GM18507 (cell line): Measurements from ENCODE around the gene XAGE2.
"Not testable (repeated sequence)": the region's sequence is repeated elsewhere in the genome, so short reads cannot be mapped to it uniquely, and the experiment has no call there.

Experiments
- DNase-seq: peaks from one replicate; pipeline ENCODE4 v3.0.0; 2011; ENCODE audit warnings: low read depth; ENCODE audit not compliant: insufficient read length; ENCODE audit errors: extremely low spot score
- FAIRE-seq: peaks from 2 replicates; lab custom pipeline; 2011; peaks lifted over from hg19 to GRCh38; lab: Jason Lieb, UNC

XAGE2 gene, protein sequence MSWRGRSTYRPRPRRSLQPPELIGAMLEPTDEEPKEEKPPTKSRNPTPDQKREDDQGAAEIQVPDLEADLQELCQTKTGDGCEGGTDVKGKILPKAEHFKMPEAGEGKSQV

GRCh38 chrX:52368368-52369055 lies at the start of gene XAGE2:
XAGE2 (plus strand) TSS chrX:52369021; CDS start chrX:52370015, 994 bp downstream.
- DNase-seq (no peak), FAIRE-seq (no peak)

DNA sequence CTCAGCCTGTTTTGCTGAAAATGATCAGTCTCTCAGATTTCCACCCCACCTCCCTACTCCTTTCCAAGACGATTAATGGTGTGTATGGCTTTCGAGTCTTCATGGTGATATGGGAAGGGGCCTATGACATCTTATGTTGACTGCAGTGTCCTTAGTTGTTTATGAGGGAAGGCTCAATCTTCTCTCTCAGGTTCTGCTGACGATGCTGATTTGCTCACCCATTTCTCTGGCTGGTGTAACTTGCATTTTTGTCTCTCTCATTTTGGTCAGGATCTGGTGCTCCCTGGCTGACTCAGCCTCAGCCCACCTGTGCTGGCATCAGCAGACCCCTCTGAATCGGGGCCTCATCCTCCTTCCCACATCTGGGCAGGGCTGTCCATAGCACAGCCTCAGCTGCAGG lies 31.4 kb upstream of the XAGE2 start:
- FAIRE-seq: no peak
- DNase-seq: no peak

GRCh38 chrX:52341493-52341892 lies 27.3 kb upstream of the XAGE2 start:
- DNase-seq (no peak), FAIRE-seq (no peak)

- not testable (repeated sequence) for DNase-seq, FAIRE-seq
Observed at GRCh38 chrX:52343131-52343530, 25.7 kb upstream of the XAGE2 start.

DNA sequence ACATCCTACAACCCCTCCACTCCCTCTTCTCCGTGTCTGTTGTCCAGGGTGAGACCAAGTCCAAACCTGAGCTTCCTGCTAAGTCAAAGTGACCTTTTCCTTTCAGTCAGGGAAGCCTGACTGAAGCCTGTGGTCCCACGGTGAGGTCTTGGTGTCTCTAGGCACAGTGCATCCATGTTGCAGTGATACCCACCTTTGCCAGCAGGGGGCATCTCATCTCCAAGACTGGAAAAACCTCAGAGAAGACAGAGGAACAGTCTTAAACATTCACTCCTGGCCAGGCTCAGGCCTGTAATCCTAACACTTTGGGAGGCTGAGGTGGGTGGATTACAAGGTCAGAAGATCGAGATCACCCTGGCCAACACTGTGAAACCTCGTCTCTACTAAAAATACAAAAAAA lies 23.4 kb upstream of the XAGE2 start:
- peak; percentile 0 for DNase-seq
- not testable (repeated sequence) for FAIRE-seq

DNA sequence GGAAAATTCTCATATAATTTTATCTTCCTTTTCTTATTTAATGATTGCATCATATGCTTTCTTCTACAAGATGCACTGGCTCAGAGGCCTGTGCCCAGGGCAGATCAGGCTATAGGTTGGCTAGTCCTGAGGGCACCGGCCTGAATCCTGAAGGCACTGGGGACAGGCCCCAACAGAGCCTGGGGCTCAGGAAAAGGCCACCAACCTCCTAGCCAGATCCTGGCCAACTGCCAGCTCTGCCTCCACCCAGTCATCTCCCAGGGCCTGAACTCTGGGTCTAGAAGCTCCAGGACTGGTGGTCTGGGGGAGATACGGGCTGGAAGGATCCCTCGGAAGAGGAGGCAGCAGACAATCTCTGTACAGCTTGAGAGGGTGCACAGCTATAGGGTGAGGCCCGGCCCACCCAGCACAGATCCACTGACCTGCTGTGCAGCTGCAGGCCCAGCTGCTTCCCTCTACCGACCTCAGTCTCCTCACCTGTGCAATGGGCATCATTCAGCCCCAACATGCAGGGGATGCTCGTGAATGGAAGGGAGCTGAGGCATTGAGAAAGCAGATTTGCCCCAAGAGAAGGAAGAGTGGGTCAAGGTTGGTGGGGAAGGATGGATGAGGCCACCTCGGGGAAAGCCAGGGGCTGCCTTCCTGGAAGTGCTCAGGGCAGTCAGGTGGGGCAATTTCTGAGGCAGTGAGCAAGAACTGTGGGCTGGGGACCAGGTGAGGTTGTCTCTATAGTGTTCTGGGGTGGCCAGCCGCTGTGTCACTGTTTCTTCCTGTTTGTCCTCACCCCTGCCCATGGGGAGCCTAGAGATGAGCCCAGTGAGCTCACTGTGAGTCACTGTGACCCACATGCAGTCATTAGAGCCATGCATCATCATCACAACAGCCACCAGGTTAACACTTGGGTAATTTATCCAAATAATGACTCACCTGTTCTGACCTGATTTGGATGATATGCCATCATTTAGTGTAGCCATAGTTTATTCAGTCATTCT lies 22.4 kb upstream of the XAGE2 start:
- FAIRE-seq: no peak
- DNase-seq: no peak

DNA sequence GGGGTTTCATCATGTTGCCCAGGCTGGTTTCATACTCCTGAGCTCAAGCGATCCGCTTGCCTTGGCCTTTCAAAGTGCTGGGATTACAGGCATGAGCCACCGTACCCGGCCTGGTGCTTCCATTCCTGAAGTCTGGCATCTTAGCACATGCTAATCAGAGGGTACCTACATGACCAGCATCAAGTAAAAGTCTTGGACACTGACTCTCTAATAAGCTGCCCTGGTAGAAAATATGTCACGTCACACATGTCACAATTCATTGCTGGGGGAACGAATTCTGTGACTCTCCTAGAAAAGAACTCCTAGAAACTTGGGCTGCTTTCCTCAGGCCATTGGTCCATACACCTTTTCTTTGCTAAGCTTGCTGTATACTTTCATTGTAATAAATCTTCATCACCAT lies 19.1 kb upstream of the XAGE2 start:
- FAIRE-seq (no peak), DNase-seq (no peak)

GRCh38 chrX:52352551-52352950 lies 16.3 kb upstream of the XAGE2 start:
- DNase-seq (no peak), FAIRE-seq (no peak)

GRCh38 chrX:52353838-52354237 lies 15.0 kb upstream of the XAGE2 start:
- DNase-seq: no peak
- no peak for FAIRE-seq

GRCh38 chrX:52355108-52355507 lies 13.7 kb upstream of the XAGE2 start:
- FAIRE-seq (no peak), DNase-seq (no peak)

- no peak for FAIRE-seq
- DNase-seq: no peak
Observed at GRCh38 chrX:52359614-52360232, 9.1 kb upstream of the XAGE2 start.

DNA sequence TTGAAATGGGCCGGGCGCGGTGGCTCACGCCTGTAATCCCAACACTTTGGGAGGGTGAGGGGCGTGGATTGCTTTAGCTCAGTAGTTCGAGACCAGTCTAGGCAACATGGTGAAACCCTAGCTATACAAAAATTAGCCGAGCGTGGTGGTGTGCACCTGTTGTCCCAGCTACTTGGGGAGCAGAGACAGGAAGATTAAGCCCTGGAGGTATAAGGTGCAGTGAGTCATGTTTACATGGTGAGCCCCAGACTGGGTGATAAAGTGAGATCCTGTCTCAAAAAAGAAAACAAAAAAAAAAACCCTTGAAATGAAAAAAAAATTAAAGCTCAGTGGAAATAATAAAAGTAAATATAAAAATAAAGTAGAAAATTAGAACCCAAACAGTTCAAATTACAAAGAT lies 6.9 kb upstream of the XAGE2 start:
- FAIRE-seq (no peak), DNase-seq (no peak)

GRCh38 chrX:52363247-52363883 lies 5.5 kb upstream of the XAGE2 start:
- DNase-seq (no peak), FAIRE-seq (no peak)

DNA sequence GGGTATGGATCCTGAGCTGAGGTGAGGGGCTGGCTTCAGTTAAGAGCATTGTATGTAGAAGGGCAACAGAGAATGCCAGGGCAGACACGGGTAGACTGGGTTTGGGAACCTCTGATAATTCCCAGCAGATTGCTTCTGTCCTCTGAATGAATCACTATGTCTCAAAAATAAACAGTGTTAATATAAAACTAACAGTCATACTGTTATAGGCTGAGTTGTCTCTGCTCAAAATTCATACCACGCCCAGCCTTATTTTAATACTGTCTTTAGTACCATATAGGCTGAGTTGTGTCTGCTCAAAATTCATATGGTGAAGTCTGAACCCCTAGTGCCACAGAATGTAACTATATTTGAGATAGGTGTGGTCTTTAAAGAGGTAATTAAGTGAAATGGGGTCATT lies 10.0 kb downstream of the XAGE2 start:
- no peak for FAIRE-seq
- no peak for DNase-seq

GRCh38 chrX:52380993-52381392 lies 12.2 kb downstream of the XAGE2 start:
- DNase-seq: no peak
- FAIRE-seq: no peak

DNA sequence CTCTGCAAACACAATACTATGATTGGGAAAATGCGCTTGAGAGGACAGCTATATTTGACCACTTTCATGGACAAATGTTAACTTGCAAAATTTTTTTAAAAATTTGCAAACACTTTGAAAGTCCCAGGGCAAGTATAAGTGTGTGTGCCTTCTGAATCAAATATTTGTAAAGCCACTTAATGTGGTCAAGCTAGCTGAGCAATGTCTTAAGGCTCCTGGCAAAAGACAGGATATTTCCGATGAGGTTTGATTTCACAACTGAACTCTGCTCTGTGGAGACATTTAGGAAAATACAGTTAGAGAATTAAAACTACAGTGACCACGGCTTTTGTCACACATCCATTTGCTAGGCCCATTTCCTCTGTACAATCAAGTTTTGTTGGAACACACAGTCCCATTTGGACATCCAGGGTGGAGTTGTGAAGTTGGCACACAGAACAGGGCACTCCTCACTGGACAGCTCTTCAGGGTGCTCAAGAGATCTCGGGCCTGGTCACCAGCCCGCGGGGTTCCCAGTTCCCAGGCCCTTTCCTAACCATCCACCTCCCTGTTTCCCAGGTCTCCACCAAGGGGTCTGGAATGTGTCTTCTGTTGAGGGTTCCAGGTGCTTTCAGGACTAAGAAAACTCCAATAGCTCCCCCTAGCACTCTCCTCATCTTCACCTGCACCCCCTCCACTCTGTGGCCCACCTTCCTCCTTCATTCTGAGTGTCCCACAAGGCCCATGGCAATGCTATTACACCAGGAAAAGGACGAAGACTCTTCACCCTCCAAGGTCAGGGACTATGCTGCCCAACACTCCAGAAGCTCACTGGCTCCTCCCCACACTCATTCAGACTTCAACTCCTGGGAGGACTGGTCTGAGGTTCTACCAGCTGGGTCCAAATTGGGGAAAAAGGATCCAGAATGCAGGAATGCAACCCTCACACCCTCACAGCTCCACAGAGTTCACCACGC lies 41.9 kb downstream of the XAGE2 start:
- FAIRE-seq (no peak), DNase-seq (no peak)

DNA sequence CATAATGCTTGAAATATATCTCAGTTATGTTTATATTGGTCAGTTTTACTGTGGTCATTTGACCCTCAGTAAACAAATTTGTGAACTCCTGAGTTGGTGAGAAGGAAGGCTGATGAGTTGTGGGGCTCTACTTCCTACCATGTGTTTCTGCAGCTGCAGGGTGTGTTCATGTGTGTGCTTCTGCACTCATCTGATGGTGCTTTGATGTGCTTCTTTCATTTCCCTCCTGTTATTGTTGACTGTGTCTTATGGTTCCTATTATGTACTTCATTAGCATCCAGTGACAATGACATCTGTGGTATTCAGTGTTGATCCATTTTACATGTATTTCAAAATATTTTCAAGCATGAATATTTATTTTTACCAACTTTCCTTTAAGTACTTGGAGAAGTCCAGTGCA lies 46.5 kb downstream of the XAGE2 start:
- FAIRE-seq: no peak
- no peak for DNase-seq

DNA sequence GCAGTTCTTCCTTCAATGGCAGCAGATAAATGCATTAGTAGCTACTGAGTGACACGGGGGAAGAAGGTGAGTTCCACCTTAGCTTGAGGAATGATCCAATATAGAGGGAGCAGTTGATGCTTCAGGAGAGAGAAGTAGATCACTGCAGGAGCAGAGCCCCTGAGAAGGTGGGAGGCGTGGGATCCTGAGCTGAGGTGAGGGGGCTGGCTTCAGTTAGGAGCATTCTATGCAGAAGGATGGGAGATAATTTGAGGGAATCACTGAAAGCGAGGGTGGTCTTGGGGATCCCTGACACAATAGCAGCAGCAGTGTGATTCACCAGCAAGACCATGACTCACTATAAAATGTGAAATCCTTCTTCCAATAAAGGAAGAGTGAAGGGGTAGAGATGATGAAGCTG lies 48.0 kb downstream of the XAGE2 start:
- DNase-seq (no peak), FAIRE-seq (no peak)
